A673 (cell line): ENCODE measurements around the gene EPHA5. TPM values are rescaled to one million over a fixed set of nuclear protein-coding genes. Genes with fewer than 3 reads are reported as not detected.

Experiments
- BruUV-seq: library from RNA; stranded (reverse); fragments of 400-500 nt; replicated peaks from 2 replicates; lab custom pipeline; 2021; lab: Mats Ljungman, UMichigan
- CTCF ChIA-PET: fragments of 300-600 bp; sonication (Branson Sonifier 250); formaldehyde crosslinking; loops from one replicate; lab custom pipeline; 2022; ENCODE audit warnings: antibody characterized with exemption; lab: Charles Lee
- POLR2A ChIA-PET: fragments of 300-600 bp; sonication (Branson Sonifier 250); formaldehyde crosslinking; loops from one replicate; lab custom pipeline; 2022; ENCODE audit warnings: antibody characterized with exemption; ENCODE audit not compliant: low non-redundant PET; lab: Charles Lee
- DNase-seq: peaks from one replicate; pipeline ENCODE4 v3.0.0-alpha.2; 2015; ENCODE audit warnings: low spot score
- H3K27ac ChIP-seq: fragments of 200-600 bp; sonication (generic); 2 replicates; pipeline ENCODE4 v1.5.1; 2016; ENCODE audit warnings: mixed run types, low read depth, mild to moderate bottlenecking, mixed read lengths, antibody characterized with exemption, low read length; ENCODE audit not compliant: poor library complexity, severe bottlenecking
- H3K27me3 ChIP-seq: fragments of 200-600 bp; sonication (generic); replicated peaks from 2 replicates; pipeline ENCODE4 v1.6.1; 2017; ENCODE audit warnings: mixed run types, low read depth, mild to moderate bottlenecking, mixed read lengths, antibody characterized with exemption, low read length; ENCODE audit not compliant: insufficient read depth, poor library complexity
- H3K36me3 ChIP-seq: fragments of 200-600 bp; sonication (generic); 2 replicates; pipeline ENCODE4 v1.6.1; 2016; ENCODE audit warnings: mixed run types, mild to moderate bottlenecking, mixed read lengths, antibody characterized with exemption, low read length; ENCODE audit not compliant: insufficient read depth, poor library complexity, severe bottlenecking
- H3K4me1 ChIP-seq: fragments of 200-600 bp; sonication (generic); 2 replicates; pipeline ENCODE4 v1.6.1; 2017; ENCODE audit warnings: mixed run types, mild to moderate bottlenecking, mixed read lengths, antibody characterized with exemption, low read length; ENCODE audit not compliant: insufficient read depth, poor library complexity, severe bottlenecking
- H3K4me3 ChIP-seq: fragments of 200-600 bp; sonication (generic); 2 replicates; pipeline ENCODE4 v1.5.1; 2016; ENCODE audit warnings: low read depth, mixed run types, mild to moderate bottlenecking, mixed read lengths, low read length; ENCODE audit not compliant: poor library complexity, severe bottlenecking
- H3K9me3 ChIP-seq: fragments of 200-600 bp; sonication (generic); 2 replicates; pipeline ENCODE4 v1.6.1; 2016; ENCODE audit warnings: mixed run types, low read depth, mild to moderate bottlenecking, mixed read lengths, antibody characterized with exemption, low read length; ENCODE audit not compliant: poor library complexity, severe bottlenecking
- EZH2 ChIP-seq: fragments of 200-600 bp; sonication (generic); IDR thresholded peaks from 2 replicates; pipeline ENCODE4 v1.6.1; 2017; ENCODE audit warnings: borderline replicate concordance, low read depth, mild to moderate bottlenecking, mixed read lengths, antibody characterized with exemption, low read length; ENCODE audit not compliant: poor library complexity, severe bottlenecking
- intact Hi-C: fragments of 100-400 bp; cut with micrococcal nuclease; formaldehyde crosslinking; loops from one replicate; pipeline ENCODE4 v1.10.0; 2022; ENCODE audit not compliant: unreplicated experiment
- total RNA-seq: library from RNA; stranded (reverse); gene quantifications from 2 replicates; pipeline ENCODE4 v1.2.3, GENCODE V29; 2021
- TF ChIP-seq, protein P1 (sequence below): fragments of 300-800, 200-600 bp; sonication (generic); conservative IDR thresholded peaks from 2 replicates; pipeline ENCODE4 v1.5.1; 2017; ENCODE audit warnings: low read depth, mild to moderate bottlenecking, antibody characterized with exemption, low read length, moderate library complexity, mixed read lengths

The EPHA5 gene
- total RNA-seq, 1 experiment from 2014 or later = 6.0 TPM

DNA sequence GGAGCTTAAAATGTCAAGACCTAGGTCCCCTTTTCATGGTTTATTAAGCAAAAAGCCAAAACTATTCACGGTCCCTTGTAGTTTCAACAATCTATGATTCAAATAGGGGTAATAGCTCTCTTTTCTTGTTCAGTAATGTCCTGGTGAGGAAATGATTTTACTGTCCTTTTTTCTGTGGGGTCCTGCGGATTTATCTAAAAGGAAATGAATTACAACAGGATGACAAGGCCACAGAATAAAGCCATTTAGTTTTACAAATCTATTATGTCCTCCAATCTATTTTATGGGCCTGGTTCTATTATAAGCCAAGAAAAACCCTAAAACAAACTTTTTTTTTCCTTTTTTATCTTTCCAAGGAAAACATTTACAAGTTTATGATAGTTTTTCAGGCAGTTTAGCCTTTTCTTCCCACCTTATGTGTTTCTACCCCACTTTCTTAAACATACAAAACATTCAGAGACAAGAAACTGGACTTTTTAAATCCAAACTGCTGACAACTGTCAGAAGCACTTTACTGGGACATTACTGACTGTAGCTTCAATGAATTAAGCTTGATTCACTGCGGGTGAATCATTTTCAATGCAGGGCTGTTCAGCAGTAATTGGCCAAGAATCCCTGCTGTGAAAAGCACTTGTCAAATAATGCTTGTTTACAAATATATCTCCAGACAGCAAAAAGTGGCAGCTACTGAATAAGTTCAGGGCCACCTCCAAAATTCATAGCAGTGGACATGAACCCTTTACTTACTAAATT, 4.3 kb downstream of the EPHA5 start:
- no TSS peak for BruUV-seq
- intact Hi-C loops = loop anchor here (5.0 kb wide), 1 partner anchor 79 kb away; no protein-coding TSS in a partner anchor
- Histone ChIP-seq H3K27ac (peak overlapping the region; percentile 55), H3K27me3 (no peaks in the 10 kb centered on the region), H3K4me1 (peaks cover 53% of the 10 kb centered on the region), H3K36me3 (no peaks in the 10 kb centered on the region), H3K4me3 (peak overlapping the region; percentile 11), H3K9me3 (no peaks in the 10 kb centered on the region)
- ChIA-PET POLR2A (interaction anchor here (0.6 kb wide), 1 partner anchor 213 kb away, joined by 3 read pairs; no protein-coding TSS in a partner anchor), CTCF (no interaction called here)
- DNase-seq = peak; percentile 86
- TF ChIP-seq EZH2 = no peak
- TF ChIP-seq, protein P1, sequence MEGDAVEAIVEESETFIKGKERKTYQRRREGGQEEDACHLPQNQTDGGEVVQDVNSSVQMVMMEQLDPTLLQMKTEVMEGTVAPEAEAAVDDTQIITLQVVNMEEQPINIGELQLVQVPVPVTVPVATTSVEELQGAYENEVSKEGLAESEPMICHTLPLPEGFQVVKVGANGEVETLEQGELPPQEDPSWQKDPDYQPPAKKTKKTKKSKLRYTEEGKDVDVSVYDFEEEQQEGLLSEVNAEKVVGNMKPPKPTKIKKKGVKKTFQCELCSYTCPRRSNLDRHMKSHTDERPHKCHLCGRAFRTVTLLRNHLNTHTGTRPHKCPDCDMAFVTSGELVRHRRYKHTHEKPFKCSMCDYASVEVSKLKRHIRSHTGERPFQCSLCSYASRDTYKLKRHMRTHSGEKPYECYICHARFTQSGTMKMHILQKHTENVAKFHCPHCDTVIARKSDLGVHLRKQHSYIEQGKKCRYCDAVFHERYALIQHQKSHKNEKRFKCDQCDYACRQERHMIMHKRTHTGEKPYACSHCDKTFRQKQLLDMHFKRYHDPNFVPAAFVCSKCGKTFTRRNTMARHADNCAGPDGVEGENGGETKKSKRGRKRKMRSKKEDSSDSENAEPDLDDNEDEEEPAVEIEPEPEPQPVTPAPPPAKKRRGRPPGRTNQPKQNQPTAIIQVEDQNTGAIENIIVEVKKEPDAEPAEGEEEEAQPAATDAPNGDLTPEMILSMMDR = no peak

- peaks cover 60% of the 10 kb centered on the region for H3K4me1 ChIP-seq
- CTCF ChIA-PET = no interaction called here
- H3K27me3 ChIP-seq = no peaks in the 10 kb centered on the region
- no peak for TF ChIP-seq EZH2
- TF ChIP-seq, protein P1 = no peak
- intact Hi-C loops = no loop called here
- DNase-seq = peak; percentile 84
- BruUV-seq = no TSS peak
- POLR2A ChIA-PET = no interaction called here
- H3K27ac ChIP-seq = no peak overlapping the region
- H3K4me3 ChIP-seq = no peak overlapping the region
- H3K9me3 ChIP-seq = no peaks in the 10 kb centered on the region
- no peaks in the 10 kb centered on the region for H3K36me3 ChIP-seq
These were observed 8.8 kb downstream of the EPHA5 start for GRCh38 chr4:65661471-65661870.

DNA sequence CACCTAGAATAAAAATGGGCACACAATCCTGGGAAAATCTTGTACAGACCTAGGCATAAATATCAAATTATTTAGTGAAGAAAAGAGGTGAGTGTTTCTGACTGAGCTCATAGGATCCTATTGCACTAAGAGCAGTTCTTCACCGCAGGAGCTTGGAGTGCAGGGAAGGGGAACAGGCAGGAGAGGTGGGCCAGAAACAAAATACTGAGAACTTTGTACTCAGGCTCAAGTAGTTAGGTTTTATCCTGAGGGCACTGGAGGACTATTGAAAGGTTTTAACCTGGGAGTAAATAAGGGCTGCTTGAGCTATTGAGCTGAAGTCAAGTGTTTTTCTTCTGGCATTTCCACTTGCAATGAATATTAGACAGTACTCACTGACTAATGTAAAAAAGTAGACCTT, 12.2 kb downstream of the EPHA5 start:
- no peaks in the 10 kb centered on the region for H3K36me3 ChIP-seq
- CTCF ChIA-PET = no interaction called here
- no peak for DNase-seq
- no TSS peak for BruUV-seq
- no peak overlapping the region for H3K4me3 ChIP-seq
- H3K27ac ChIP-seq = no peak overlapping the region
- no peaks in the 10 kb centered on the region for H3K9me3 ChIP-seq
- POLR2A ChIA-PET = interaction anchor here (0.6 kb wide), 1 partner anchor 133 kb away, joined by 9 read pairs; no protein-coding TSS in a partner anchor
- peaks cover 36% of the 10 kb centered on the region for H3K4me1 ChIP-seq
- intact Hi-C loops = no loop called here
- TF ChIP-seq EZH2 = no peak
- TF ChIP-seq, protein P1 = no peak
- no peaks in the 10 kb centered on the region for H3K27me3 ChIP-seq
